AG09309 (cell line): ENCODE results near the gene PIK3R5.

Source experiments
- DNase-seq: peaks from one replicate; pipeline ENCODE4 v3.0.0-alpha.2; 2010; ENCODE audit warnings: low read depth
- H3K4me3 ChIP-seq: 2 replicates; pipeline ENCODE4 v1.5.1; 2011; ENCODE audit warnings: mild to moderate bottlenecking, low read depth, low read length, moderate library complexity; ENCODE audit not compliant: control insufficient read depth
- TF ChIP-seq, protein P1 (sequence below): IDR thresholded peaks from 2 replicates; pipeline ENCODE4 v1.5.1; 2011; ENCODE audit warnings: mild to moderate bottlenecking, low read depth, low read length, inconsistent platforms; ENCODE audit not compliant: insufficient read depth, control insufficient read depth; ENCODE audit errors: missing control alignments

Gene PIK3R5

DNA sequence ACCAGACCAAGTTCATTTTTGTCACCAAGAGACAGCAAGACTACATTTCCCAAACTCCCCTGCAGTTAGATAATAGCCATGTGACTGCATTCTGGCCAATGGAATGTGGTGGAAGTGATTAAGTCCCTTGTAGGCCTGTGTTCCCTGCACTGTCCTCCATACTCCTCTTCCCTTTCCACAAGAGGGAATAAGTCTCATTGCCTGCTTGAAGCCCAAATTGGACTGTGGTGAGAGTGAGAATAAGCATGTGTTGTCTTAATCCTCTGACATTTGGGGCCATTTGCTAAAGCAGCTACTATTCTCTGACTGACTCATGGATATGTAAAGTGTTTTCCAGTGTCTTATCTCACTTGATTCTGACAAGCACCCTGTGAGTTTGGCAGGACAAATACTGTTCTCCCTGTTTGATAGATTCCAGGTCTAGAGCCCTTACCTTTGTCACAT is 118.7 kb downstream of the PIK3R5 start:
- no peak overlapping the region for H3K4me3 ChIP-seq
- TF ChIP-seq, protein P1, sequence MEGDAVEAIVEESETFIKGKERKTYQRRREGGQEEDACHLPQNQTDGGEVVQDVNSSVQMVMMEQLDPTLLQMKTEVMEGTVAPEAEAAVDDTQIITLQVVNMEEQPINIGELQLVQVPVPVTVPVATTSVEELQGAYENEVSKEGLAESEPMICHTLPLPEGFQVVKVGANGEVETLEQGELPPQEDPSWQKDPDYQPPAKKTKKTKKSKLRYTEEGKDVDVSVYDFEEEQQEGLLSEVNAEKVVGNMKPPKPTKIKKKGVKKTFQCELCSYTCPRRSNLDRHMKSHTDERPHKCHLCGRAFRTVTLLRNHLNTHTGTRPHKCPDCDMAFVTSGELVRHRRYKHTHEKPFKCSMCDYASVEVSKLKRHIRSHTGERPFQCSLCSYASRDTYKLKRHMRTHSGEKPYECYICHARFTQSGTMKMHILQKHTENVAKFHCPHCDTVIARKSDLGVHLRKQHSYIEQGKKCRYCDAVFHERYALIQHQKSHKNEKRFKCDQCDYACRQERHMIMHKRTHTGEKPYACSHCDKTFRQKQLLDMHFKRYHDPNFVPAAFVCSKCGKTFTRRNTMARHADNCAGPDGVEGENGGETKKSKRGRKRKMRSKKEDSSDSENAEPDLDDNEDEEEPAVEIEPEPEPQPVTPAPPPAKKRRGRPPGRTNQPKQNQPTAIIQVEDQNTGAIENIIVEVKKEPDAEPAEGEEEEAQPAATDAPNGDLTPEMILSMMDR: no peak
- no peak for DNase-seq

DNA sequence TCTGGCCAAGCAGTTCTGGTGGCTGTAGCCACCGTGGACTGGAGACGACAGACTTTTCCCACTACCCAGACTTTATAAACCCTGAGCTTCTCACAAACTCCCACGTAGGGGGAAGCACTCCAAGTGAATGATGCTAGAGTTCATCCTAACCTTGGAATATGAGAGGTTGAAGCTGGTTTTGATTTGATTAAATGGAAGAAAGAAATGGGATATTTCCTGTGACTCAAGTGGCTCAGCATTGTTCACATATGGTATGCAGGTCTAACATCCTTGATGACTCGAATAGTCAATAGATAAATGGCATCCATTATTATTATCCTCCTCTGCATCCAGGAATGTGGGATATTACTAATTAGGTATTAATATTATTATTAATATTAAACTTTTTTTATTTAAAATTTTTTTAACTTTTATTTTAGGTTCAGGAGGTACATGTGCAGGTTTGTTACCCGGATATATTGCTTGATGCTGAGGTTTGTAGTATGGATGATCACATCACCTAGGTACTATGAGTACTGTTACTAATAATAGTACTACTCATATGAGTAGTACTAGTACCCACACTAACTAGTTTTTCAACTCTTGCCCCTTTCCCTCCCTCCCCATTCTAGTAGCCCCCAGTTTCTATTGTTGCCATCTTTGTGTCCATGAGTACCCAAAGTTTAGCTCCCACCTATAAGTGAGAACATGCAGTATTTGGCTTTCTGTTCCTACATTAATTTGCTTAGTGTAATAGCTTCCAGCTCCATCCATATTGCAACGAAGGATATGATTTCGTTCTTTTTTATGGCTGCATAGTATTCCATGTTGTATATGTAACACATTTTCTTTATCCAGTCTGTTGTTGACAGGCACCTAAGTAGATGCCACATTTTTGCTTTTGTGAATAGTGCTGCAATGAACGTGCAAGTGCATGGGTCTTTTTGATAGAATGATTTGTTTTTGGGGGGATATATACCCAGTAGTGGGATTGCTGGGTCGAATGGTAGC is 121.0 kb downstream of the PIK3R5 start:
- DNase-seq: no peak
- H3K4me3 ChIP-seq: no peak overlapping the region
- TF ChIP-seq, protein P1: no peak

DNA sequence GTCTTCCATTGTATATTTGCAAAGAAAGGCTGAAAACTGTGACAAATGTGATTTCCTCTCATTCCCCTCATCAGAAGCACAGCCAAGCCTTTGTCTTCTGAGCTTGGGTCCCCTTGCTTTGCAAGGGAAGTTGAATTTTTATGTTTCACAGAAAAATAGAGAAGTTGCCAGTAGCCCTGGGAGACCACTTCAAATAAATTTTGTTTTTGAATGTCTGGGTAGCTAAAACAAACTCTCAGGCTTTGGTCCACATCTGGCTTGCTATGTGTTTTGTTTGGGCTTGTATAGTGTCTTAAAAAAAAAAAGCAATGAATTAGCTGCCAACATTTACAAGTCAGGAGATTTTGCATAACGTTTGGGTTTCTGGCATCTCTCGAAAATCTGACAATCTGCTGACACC is 122.2 kb downstream of the PIK3R5 start:
- DNase-seq: no peak
- no peak overlapping the region for H3K4me3 ChIP-seq
- TF ChIP-seq, protein P1: no peak

DNA sequence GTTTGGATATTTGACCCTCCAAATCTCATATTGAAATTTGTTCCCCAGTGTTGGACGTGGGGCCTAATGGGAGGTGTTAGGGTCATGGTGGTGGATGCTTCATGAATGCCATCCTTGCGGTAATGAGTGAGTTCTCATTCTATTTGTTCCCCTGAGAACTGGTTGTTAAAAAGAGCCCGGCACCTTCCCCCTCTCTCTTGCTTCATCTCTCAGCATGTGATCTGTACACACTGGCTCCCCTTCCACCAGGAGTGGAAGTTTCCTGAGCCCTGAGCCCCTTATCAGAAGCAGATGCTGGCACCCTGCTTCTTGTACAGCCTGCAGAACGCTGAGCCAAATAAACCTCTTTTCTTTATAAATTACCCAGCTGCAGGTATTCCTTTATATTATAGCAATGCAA is 123.7 kb downstream of the PIK3R5 start:
- no peak for DNase-seq
- H3K4me3 ChIP-seq: no peak overlapping the region
- TF ChIP-seq, protein P1: no peak

DNA sequence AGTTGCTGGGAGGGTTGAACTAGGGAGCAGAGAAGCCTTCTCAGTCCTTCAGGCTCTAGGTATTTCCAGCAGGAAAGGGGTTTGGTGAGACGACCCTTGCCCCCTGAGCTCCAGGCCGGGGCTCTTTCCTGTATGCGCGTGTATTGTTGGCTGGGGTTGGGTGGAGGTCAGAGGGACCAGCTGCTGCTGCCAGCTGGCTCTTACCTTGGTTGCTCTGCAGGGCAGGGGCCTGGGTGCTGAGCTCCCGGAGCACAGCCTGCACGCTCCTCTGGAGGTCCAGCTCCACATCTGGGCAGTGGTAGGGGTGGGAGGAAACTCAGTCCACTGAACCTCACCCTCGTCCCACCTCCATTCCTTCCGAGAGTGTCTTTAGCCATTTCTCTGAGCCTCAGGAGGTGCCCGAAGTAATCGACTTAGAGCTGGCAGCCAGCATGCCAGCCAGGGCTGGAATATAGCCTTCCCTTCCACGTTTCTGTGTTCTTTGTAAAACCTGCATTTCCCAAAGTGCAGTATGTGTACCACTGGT is 126.0 kb downstream of the PIK3R5 start:
- DNase-seq: no peak
- TF ChIP-seq, protein P1: no peak
- H3K4me3 ChIP-seq: no peak overlapping the region

DNA sequence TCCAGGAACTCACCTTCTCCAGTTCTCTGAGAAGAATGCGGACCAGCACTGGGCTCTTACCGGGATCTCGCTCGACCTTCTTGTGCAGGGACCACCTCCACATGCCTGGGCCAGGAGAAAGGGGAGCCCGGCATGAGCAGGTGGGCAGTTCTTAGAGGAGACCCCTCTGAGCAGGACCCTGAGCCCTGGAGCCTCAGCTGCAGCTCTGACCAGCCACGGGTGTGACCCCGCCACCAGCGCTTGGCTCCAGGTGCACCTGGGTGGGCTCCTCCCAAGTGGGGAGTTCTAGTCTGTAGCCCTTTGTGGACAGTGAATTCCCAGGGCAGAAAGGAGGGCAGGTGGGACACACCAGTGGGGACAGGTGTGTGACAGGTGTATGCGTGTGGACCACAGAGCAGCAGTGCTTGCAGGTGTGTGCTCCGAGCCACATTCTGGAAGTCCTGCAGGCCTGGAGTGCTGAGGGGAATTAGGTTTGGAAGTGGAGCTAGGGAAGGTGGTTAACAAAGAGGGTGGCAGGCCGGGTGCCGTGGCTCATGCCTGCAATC is 126.9 kb downstream of the PIK3R5 start:
- no peak overlapping the region for H3K4me3 ChIP-seq
- no peak for DNase-seq
- TF ChIP-seq, protein P1: no peak
